ENCODE data around the gene GRAP2. TPM values are rescaled to one million over a fixed set of nuclear protein-coding genes. Genes with fewer than 3 reads are reported as not detected.

Gene GRAP2
- polyA plus RNA-seq, 1 of the 3 experiments (the other 2 are of a cell fraction), result 0.13 TPM

DNA sequence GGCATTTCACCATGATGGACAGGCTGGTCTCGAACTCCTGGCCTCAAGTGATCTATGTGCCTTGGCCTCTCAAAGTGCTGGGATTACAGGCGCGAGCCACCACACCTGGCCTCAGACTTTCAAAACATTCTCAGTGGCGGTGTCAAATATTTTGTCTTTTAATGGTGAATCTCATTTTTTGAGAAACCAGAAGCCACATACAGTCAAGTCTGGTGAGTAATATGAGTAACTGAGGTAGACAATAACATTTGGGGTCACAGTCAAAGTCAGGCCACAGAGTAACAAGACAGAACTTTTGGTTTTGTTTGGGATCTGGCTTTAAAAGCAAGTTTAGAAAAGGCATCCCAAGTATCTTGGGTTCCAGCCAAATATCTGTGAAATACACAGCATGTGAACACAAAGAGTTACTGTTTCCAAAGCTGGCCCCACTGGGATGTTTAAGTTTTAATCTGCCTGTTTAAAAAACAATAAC, 53.7 kb downstream of the GRAP2 start:
- H3K79me2 ChIP-seq (ENCODE audit: insufficient read depth), result no peaks in the 10 kb centered on the region
- H3F3A ChIP-seq (replicated peaks; ENCODE audit: insufficient read depth), result no peaks in the 10 kb centered on the region
- no peak overlapping the region for H3K9ac ChIP-seq
- H2AFZ ChIP-seq (ENCODE audit: low read depth), result no peak overlapping the region
- H3K4me1 ChIP-seq (ENCODE audit: control insufficient read depth in 1 of 2, insufficient read depth in 2 of 2, low read depth in 1 of 2, low read length in 1 of 2), result peaks cover 0 to 5% of the 10 kb centered on the region in 2 experiments; a peak in 1 of 4 replicates
- WGBS (ENCODE audit: low lambda C conversion rate), result 92% methylated on average over 4 of the region's 4 CpGs
- TF ChIP-seq NFIC (IDR thresholded peaks at IDR 0.05; ENCODE audit: borderline replicate concordance) (peak; percentile 24; the same call in 1 of the 2 replicates), EP300 (IDR thresholded peaks at IDR 0.05; ENCODE audit: borderline replicate concordance in 1 of 2, low read depth in 1 of 2, low read length in 1 of 2) (no peak), EZH2phosphoT487 (IDR thresholded peaks at IDR 0.05; ENCODE audit: borderline replicate concordance, low read depth) (no peak), GATA2 (CRISPR knock-in tag; IDR thresholded peaks at IDR 0.05) (no peak), TAF1 (IDR thresholded peaks at IDR 0.05; ENCODE audit: borderline replicate concordance, low read depth, low read length) (no peak)
- TF ChIP-seq, protein P1, sequence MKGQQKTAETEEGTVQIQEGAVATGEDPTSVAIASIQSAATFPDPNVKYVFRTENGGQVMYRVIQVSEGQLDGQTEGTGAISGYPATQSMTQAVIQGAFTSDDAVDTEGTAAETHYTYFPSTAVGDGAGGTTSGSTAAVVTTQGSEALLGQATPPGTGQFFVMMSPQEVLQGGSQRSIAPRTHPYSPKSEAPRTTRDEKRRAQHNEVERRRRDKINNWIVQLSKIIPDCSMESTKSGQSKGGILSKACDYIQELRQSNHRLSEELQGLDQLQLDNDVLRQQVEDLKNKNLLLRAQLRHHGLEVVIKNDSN (IDR thresholded peaks at IDR 0.05; ENCODE audit: borderline replicate concordance, low read depth), result no peak
- POLR2A ChIA-PET, result no interaction called here
- no peak overlapping the region for H3K4me2 ChIP-seq
- no peak overlapping the region for H3K4me3 ChIP-seq (ENCODE audit: low read depth in 2 of 2, low read length in 1 of 2)
- no peaks in the 10 kb centered on the region for H4K20me1 ChIP-seq (ENCODE audit: insufficient read depth)
- H3K9me2 ChIP-seq, result no peaks in the 10 kb centered on the region
- no peak for DNase-seq
- no peaks in the 10 kb centered on the region for H3K9me3 ChIP-seq
- no peaks in the 10 kb centered on the region for H3K27me3 ChIP-seq (ENCODE audit: insufficient read depth)
- no peaks in the 10 kb centered on the region for H3K36me3 ChIP-seq (replicated peaks in 1 of 2; ENCODE audit: control insufficient read depth in 1 of 2, insufficient read depth in 2 of 2, low read length in 1 of 2)
- CTCF ChIA-PET, result no interaction called here
- no peak overlapping the region for H3K27ac ChIP-seq (ENCODE audit: low read depth in 2 of 2, low read length in 1 of 2)

DNA sequence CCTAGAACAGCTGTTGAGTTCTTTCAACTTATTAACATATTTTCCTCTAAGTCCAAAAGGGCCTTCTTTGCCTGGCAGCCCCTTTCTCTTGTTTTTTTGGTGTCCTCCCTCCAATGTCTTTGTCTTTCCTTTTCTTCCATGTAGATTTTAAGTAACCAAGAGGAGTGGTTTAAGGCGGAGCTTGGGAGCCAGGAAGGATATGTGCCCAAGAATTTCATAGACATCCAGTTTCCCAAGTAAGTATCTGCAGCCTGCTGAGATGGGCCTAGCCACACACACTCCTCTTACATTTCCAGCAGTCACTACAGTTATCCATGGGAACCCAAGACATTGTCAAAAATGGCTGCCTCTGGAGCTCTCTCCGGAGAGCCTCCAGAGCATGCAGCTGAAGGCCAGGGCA, 54.8 kb downstream of the GRAP2 start:
- no peaks in the 10 kb centered on the region for H3K36me3 ChIP-seq (replicated peaks in 1 of 2; ENCODE audit: control insufficient read depth in 1 of 2, insufficient read depth in 2 of 2, low read length in 1 of 2)
- no peaks in the 10 kb centered on the region for H3K27me3 ChIP-seq (ENCODE audit: insufficient read depth)
- no peak overlapping the region for H3K9ac ChIP-seq
- H3K79me2 ChIP-seq (ENCODE audit: insufficient read depth), result no peaks in the 10 kb centered on the region
- no peak overlapping the region for H3K4me2 ChIP-seq
- H3K27ac ChIP-seq (ENCODE audit: low read depth in 2 of 2, low read length in 1 of 2), result no peak overlapping the region
- ChIA-PET CTCF (interaction anchor here (0.6 kb wide), 1 partner anchor 266 kb away, joined by 3 read pairs; no protein-coding TSS in a partner anchor), POLR2A (no interaction called here)
- no peaks in the 10 kb centered on the region for H3K9me3 ChIP-seq
- 100% methylated on average over 2 of the region's 2 CpGs for WGBS (ENCODE audit: low lambda C conversion rate)
- H3K9me2 ChIP-seq, result no peaks in the 10 kb centered on the region
- H3K4me3 ChIP-seq (ENCODE audit: low read depth in 2 of 2, low read length in 1 of 2), result no peak overlapping the region
- no peak for DNase-seq
- no peak for TF ChIP-seq TAF1 (IDR thresholded peaks at IDR 0.05; ENCODE audit: borderline replicate concordance, low read depth, low read length)
- no peak for TF ChIP-seq MXI1 (IDR thresholded peaks at IDR 0.05; ENCODE audit: low read depth, low read length)
- TF ChIP-seq ELF1 (IDR thresholded peaks at IDR 0.05), result no peak
- TF ChIP-seq, protein P2, sequence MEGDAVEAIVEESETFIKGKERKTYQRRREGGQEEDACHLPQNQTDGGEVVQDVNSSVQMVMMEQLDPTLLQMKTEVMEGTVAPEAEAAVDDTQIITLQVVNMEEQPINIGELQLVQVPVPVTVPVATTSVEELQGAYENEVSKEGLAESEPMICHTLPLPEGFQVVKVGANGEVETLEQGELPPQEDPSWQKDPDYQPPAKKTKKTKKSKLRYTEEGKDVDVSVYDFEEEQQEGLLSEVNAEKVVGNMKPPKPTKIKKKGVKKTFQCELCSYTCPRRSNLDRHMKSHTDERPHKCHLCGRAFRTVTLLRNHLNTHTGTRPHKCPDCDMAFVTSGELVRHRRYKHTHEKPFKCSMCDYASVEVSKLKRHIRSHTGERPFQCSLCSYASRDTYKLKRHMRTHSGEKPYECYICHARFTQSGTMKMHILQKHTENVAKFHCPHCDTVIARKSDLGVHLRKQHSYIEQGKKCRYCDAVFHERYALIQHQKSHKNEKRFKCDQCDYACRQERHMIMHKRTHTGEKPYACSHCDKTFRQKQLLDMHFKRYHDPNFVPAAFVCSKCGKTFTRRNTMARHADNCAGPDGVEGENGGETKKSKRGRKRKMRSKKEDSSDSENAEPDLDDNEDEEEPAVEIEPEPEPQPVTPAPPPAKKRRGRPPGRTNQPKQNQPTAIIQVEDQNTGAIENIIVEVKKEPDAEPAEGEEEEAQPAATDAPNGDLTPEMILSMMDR (IDR thresholded peaks at IDR 0.05), result no peak
- no peak for TF ChIP-seq FOXM1 (IDR thresholded peaks at IDR 0.05; ENCODE audit: low read depth)
- TF ChIP-seq FOSL2 (IDR thresholded peaks at IDR 0.05; ENCODE audit: borderline replicate concordance, low read depth), result no peak
- TF ChIP-seq RFX5 (IDR thresholded peaks at IDR 0.05; ENCODE audit: low read length), result no peak
- no peak for TF ChIP-seq EP300 (IDR thresholded peaks at IDR 0.05; ENCODE audit: borderline replicate concordance in 1 of 2, low read depth in 1 of 2, low read length in 1 of 2)
- no peak for TF ChIP-seq SMC3 (IDR thresholded peaks at IDR 0.05; ENCODE audit: low read depth, low read length)
- H2AFZ ChIP-seq (ENCODE audit: low read depth), result no peak overlapping the region
- no peaks in the 10 kb centered on the region for H4K20me1 ChIP-seq (ENCODE audit: insufficient read depth)
- H3F3A ChIP-seq (replicated peaks; ENCODE audit: insufficient read depth), result no peaks in the 10 kb centered on the region
- H3K4me1 ChIP-seq (ENCODE audit: control insufficient read depth in 1 of 2, insufficient read depth in 2 of 2, low read depth in 1 of 2, low read length in 1 of 2), result peaks cover 0 to 8% of the 10 kb centered on the region in 2 experiments; a peak in 1 of 4 replicates
